Fibroblast of skin of abdomen (primary cell): ENCODE measurements around the gene NR2C2AP. TPM values are rescaled to one million over a fixed set of nuclear protein-coding genes. Genes with fewer than 3 reads are reported as not detected.
A peak's percentile ranks its signal among the peaks of the same experiment; 100 is the strongest.
"Not testable (repeated sequence)": the region's sequence is repeated elsewhere in the genome, so short reads cannot be mapped to it uniquely, and the experiment has no call there.

ENCODE experiments used
- DNase-seq: peaks from one replicate; pipeline ENCODE4 v3.0.0-alpha.2; 2013
- polyA plus RNA-seq, 2 experiments: library from polyadenylated mRNA; unstranded; fragments of 120-200 nt; gene quantifications; one replicate each; pipeline ENCODE4 v1.2.1, GENCODE V29; 2013; ENCODE audit not compliant: insufficient read length in 2 of 2

Gene NR2C2AP, protein sequence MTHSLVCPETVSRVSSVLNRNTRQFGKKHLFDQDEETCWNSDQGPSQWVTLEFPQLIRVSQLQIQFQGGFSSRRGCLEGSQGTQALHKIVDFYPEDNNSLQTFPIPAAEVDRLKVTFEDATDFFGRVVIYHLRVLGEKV
- polyA plus RNA-seq (2013, experiment 1 of 2; ENCODE audit: insufficient read length): 11.9 TPM
- polyA plus RNA-seq (2013, experiment 2 of 2; ENCODE audit: insufficient read length): 12.4 TPM

DNA sequence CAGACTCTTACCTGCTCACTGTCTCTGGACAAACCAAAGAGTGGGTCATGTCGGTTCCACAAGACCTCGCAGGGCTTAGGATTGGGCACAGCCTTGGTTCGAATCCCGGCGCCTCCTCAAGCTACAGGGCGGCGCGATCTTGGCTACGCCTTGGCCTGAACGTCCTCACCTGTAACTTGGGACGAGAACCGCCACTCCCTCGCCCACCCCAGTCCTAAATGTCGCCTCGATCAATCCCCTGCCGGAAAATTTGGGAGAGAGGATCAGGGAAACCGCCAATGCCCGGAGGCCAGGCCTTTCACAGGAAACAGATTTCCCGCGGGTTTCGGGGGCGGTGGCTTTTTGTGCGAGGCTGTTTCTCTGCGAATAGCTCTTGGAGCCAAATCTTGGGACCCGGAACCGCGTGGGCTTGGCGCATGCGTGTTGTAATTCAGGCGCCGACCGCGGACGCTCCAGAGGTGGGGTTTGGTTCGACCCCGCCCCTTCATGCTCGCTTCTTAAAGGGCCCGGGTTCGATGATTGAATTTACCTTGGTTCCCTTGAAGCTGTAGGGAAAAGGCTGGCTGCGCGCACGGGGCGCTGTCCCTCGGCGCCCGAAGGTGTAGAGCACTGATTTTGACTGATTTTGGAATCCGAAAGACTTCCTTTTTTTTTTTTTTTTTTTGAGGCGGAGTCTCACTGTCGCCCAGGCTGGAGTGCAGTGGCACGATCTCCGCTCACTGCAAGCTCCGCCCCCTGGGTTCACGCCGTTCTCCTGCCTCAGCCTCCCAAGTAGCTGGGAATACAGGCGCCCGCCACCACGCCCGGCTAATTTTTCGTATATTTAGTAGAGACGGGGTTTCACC, at the start of gene NR2C2AP:
NR2C2AP (minus strand) TSS at position 403 of the 845 bp plus-strand sequence; CDS start at position 49, 354 bp downstream.
- peak; percentile 88 for DNase-seq

DNA sequence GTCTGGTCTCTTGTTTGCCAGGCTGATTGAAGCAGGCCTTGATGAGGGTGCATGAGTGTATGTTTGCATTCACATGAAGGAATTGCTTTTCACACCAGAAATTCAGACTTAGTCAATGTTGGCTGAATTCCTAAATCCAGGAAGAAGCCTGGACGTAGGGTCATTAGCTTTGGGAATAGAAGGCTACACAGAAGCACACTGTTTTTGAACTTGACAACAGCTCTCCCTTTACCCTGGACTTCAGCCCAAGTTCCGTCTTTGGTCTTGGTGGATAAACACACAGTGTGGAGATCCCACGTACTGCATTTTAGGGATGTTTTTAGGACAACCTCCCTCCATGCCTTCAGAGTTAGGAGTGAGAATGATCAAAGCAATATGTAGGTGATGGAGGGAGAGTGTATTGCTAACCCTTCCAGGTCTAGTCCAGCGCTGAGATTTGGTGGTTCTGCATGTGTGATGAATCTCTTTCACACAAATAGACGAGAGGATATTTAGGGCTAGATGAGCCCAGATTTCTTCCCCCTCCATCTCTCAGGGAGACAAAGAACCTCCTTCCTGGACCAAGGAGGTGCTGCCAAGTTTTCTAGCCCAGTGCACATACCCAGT, 47.1 kb upstream of the NR2C2AP start:
- DNase-seq: no peak

GRCh38 chr19:19240476-19240875, 37.3 kb upstream of the NR2C2AP start:
- DNase-seq: no peak

GRCh38 chr19:19239675-19240074, 36.5 kb upstream of the NR2C2AP start:
- no peak for DNase-seq

DNA sequence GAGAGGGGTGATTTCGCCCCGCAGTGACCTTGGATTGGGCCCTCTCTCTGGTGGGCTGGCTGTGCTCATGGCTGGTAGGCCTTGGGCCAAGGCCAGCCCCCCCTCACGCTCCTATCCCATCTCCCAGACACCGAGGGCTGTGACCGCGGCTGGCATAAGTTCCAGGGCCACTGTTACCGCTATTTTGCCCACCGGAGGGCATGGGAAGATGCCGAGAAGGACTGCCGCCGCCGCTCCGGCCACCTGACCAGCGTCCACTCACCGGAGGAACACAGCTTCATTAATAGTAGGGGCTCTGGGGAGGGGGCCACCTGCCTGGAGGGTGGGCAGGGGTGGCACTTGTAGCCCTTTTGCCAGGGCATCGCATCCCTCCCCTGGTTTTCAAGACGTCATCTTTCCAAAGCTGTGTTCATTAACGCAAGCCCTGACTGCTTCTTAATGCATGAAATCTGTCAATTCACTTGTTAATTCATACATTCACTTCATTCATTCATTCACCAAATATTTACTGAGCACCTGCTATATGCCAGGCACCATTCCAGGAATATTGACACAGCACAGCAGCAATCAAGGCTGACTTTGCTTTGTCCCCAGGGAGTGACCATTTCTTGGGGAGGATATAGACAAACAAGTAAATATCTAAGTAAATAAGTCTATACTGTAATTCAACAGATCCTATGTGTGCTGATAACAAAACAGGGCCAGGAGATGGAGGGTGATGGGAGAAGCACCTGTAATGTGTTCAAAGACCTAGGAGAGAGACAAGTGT, 35.1 kb upstream of the NR2C2AP start:
- no peak for DNase-seq

- no peak for DNase-seq
These were observed 33.0 kb upstream of the NR2C2AP start for GRCh38 chr19:19236173-19236572.

- DNase-seq: no peak
These were observed 31.1 kb upstream of the NR2C2AP start for GRCh38 chr19:19234220-19234816.

- no peak for DNase-seq
These were observed 29.1 kb upstream of the NR2C2AP start for GRCh38 chr19:19232261-19232721.

GRCh38 chr19:19230999-19231398, 27.8 kb upstream of the NR2C2AP start:
- DNase-seq: no peak

- DNase-seq: no peak
These were observed 26.5 kb upstream of the NR2C2AP start for GRCh38 chr19:19229701-19230100.

DNA sequence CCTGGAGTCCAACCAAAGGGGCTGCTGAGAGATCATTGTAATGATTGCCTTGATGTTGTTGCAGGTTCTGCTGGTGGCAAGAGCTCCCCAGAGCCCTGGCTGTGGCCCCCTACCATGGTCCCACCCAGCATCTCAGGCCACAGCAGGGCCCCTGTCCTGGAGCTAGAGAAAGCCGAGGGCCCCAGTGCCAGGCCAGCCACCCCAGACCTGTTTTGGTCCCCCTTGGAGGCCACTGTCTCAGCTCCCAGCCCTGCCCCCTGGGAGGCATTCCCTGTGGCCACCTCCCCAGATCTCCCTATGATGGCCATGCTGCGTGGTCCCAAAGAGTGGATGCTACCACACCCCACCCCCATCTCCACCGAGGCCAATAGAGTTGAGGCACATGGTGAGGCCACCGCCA, 24.0 kb upstream of the NR2C2AP start:
- no peak for DNase-seq

DNA sequence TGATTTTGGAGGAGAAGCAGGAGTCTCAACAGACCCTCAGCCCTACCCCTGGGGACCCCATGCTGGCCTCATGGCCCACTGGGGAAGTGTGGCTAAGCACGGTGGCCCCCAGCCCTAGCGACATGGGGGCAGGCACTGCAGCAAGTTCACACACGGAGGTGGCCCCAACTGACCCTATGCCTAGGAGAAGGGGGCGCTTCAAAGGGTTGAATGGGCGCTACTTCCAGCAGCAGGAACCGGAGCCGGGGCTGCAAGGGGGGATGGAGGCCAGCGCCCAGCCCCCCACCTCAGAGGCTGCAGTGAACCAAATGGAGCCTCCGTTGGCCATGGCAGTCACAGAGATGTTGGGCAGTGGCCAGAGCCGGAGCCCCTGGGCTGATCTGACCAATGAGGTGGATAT, 23.4 kb upstream of the NR2C2AP start:
- DNase-seq: no peak

GRCh38 chr19:19226204-19226603, 23.0 kb upstream of the NR2C2AP start:
- DNase-seq: no peak

DNA sequence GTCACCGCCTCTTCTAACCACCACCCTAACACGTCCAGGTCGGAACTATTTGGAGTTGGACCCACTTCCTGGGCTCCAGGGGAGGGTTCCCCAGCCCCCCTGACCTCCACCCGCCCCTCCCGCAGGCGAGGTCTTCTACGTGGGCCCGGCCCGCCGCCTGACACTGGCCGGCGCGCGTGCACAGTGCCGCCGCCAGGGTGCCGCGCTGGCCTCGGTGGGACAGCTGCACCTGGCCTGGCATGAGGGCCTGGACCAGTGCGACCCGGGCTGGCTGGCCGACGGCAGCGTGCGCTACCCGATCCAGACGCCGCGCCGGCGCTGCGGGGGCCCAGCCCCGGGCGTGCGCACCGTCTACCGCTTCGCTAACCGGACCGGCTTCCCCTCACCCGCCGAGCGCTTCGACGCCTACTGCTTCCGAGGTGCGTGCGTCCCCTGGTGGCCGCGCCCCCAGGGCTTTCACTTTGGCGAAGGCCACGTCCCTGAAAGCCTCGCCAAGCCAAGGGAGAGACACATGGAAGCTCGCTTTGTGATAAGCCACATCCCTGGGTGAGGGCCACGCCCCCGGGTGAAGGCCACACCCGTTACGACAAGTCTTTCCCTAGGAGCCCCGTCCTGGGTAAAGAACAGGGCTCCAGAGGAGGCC, 21.8 kb upstream of the NR2C2AP start:
- DNase-seq: peak; percentile 49

- no peak for DNase-seq
These were observed 21.1 kb upstream of the NR2C2AP start for GRCh38 chr19:19224150-19224851.

- DNase-seq: no peak
These were observed 20.4 kb upstream of the NR2C2AP start for GRCh38 chr19:19223636-19224035.

- no peak for DNase-seq
These were observed 19.8 kb upstream of the NR2C2AP start for GRCh38 chr19:19223060-19223459.

DNA sequence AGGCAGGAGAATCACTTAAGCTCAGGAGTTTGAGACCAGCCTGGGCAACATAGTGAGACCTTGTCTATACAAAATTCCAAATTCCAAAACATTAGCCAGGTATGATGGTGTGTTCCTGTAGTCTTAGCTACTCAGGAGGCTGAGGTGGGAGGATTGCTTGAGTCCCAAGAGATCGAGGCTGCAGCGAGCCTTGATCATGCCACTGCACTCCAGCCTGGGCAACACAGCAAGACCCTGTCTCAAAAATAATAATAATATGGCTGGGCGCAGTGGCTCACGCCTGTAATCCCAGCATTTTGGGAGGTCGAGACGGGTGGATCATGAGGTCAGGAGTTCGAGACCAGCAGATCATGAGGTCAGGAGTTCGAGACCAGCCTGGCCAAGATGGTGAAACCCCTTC, 17.8 kb upstream of the NR2C2AP start:
- not testable (repeated sequence) for DNase-seq

DNA sequence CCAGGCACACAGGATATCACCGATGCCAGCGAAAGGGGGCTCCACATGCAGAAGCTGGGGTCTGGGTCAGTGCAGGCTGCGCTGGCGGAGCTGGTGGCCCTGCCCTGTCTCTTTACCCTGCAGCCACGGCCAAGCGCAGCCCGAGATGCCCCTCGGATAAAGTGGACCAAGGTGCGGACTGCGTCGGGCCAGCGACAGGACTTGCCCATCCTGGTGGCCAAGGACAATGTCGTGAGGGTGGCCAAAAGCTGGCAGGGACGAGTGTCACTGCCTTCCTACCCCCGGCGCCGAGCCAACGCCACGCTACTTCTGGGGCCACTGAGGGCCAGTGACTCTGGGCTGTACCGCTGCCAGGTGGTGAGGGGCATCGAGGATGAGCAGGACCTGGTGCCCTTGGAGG, 15.7 kb upstream of the NR2C2AP start:
- DNase-seq: no peak

GRCh38 chr19:19217099-19217498, 13.9 kb upstream of the NR2C2AP start:
- no peak for DNase-seq

GRCh38 chr19:19215792-19216191, 12.6 kb upstream of the NR2C2AP start:
- no peak for DNase-seq
